ENCODE results near the gene KRTAP2-2. TPM values are rescaled to one million over a fixed set of nuclear protein-coding genes. Genes with fewer than 3 reads are reported as not detected.

KRTAP2-2 gene
- total and polyA plus RNA-seq, 2 donors (not counting 3 experiments of a cell fraction or from before 2014, with no cell fraction given) = not detected

GRCh38 chr17:41061964-41062363, 6.9 kb upstream of the KRTAP2-2 start:
- BruUV-seq (replicated peaks) = no TSS peak
- no peaks in the 10 kb centered on the region for H3K36me3 ChIP-seq (ENCODE audit: control insufficient read depth in 2 of 2, extremely low read depth in 1 of 2, insufficient read depth in 2 of 2, low read length in 2 of 2)
- dilution Hi-C loops (cut with MboI; ENCODE audit: extremely low pct_ligation_motif_present, low sequenced_read_pairs) (no loop called here), intact Hi-C loops (cut with micrococcal nuclease) (no loop called here)
- H4K20me1 ChIP-seq (replicated peaks; ENCODE audit: control insufficient read depth, extremely low read depth, insufficient read depth, low read length) = no peaks in the 10 kb centered on the region
- H3K79me2 ChIP-seq (ENCODE audit: control insufficient read depth, insufficient read depth, low read length) = no peaks in the 10 kb centered on the region
- no peak overlapping the region for H2AFZ ChIP-seq (ENCODE audit: low read depth, low read length)
- CTCF ChIA-PET = interaction anchor here (1.5 kb wide), 1 partner anchor 153 kb away, joined by 3 read pairs; no protein-coding TSS in a partner anchor
- POLR2A ChIA-PET = no interaction called here
- DNase-seq (ENCODE audit: low read depth, low spot score) = no peak
- H3K4me1 ChIP-seq (ENCODE audit: control insufficient read depth, extremely low read depth, insufficient read depth, low read length) = no peaks in the 10 kb centered on the region
- no peaks in the 10 kb centered on the region for H3K9me3 ChIP-seq (replicated peaks; ENCODE audit: control insufficient read depth, insufficient read depth, low read length)
- H3K4me3 ChIP-seq (replicated peaks in 1 of 3; ENCODE audit: insufficient read depth in 1 of 3, low read depth in 1 of 3, low read length in 3 of 3) = no peak overlapping the region
- no peak overlapping the region for H3K9ac ChIP-seq (replicated peaks; ENCODE audit: extremely low read depth, insufficient read depth, low read length)
- FAIRE-seq = no peak
- no peak overlapping the region for H3K27ac ChIP-seq (ENCODE audit: insufficient read depth, low read depth, low read length)
- no peak for TF ChIP-seq POLR2A (IDR thresholded peaks at IDR 0.05; ENCODE audit: low read depth, low read length)
- TF ChIP-seq EZH2 (IDR thresholded peaks at IDR 0.05; ENCODE audit: borderline replicate concordance, low read depth, low read length, severe bottlenecking) = no peak
- no peak for TF ChIP-seq MYC (IDR thresholded peaks at IDR 0.05; ENCODE audit: low read depth, low read length)
- TF ChIP-seq JUN (IDR thresholded peaks at IDR 0.05; ENCODE audit: borderline replicate concordance, insufficient read depth, insufficient read length, low read depth) = no peak
- no peak for TF ChIP-seq FOS (IDR thresholded peaks at IDR 0.05; ENCODE audit: borderline replicate concordance, insufficient read depth, low read length)
- TF ChIP-seq POLR2AphosphoS5 (IDR thresholded peaks at IDR 0.05; ENCODE audit: insufficient read depth, low read depth, low read length) = no peak
- no peak for TF ChIP-seq GATA2 (IDR thresholded peaks at IDR 0.05; ENCODE audit: insufficient read depth, insufficient read length, low read depth, low read length)
- TF ChIP-seq, protein P1, sequence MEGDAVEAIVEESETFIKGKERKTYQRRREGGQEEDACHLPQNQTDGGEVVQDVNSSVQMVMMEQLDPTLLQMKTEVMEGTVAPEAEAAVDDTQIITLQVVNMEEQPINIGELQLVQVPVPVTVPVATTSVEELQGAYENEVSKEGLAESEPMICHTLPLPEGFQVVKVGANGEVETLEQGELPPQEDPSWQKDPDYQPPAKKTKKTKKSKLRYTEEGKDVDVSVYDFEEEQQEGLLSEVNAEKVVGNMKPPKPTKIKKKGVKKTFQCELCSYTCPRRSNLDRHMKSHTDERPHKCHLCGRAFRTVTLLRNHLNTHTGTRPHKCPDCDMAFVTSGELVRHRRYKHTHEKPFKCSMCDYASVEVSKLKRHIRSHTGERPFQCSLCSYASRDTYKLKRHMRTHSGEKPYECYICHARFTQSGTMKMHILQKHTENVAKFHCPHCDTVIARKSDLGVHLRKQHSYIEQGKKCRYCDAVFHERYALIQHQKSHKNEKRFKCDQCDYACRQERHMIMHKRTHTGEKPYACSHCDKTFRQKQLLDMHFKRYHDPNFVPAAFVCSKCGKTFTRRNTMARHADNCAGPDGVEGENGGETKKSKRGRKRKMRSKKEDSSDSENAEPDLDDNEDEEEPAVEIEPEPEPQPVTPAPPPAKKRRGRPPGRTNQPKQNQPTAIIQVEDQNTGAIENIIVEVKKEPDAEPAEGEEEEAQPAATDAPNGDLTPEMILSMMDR (IDR thresholded peaks at IDR 0.05; ENCODE audit: extremely low read depth in 1 of 2, insufficient read depth in 1 of 2, low read depth in 1 of 2, low read length in 2 of 2) = no peak
- TF ChIP-seq, protein P2, sequence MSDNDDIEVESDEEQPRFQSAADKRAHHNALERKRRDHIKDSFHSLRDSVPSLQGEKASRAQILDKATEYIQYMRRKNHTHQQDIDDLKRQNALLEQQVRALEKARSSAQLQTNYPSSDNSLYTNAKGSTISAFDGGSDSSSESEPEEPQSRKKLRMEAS (IDR thresholded peaks at IDR 0.05; ENCODE audit: insufficient read depth, insufficient read length) = no peak
- H3K4me2 ChIP-seq (ENCODE audit: insufficient read depth, low read length) = no peak overlapping the region
- peaks cover 6 to 12% of the 10 kb centered on the region in 2 experiments for H3K27me3 ChIP-seq (ENCODE audit: control insufficient read depth in 2 of 2, insufficient read depth in 2 of 2, low read length in 2 of 2)
- H3K9me1 ChIP-seq (replicated peaks; ENCODE audit: control insufficient read depth, extremely low read depth, insufficient read depth, low read length) = no peaks in the 10 kb centered on the region
